SK-N-SH treated with all-trans-retinoic acid at 6 μM for 48 hours (cell line): Measurements from ENCODE around the gene CLP1.
A peak's percentile ranks its signal among the peaks of the same experiment; 100 is the strongest.

Experiments used
- ATAC-seq: fragments of 200-7000 bp; cut with Tn5 transposase; 3 replicates; pipeline ENCODE4 v1.9.1; 2020; ENCODE audit warnings: mild to moderate bottlenecking, moderate library complexity
- ARNTL ChIP-seq: fragments of 450-650 bp; formaldehyde crosslinking; IDR thresholded peaks from 2 replicates; pipeline ENCODE4 v1.5.0; 2020; ENCODE audit warnings: low read depth, mild to moderate bottlenecking, moderate library complexity, borderline replicate concordance
- BACH2 ChIP-seq: fragments of 250-450 bp; sonication (Bioruptor Pico); IDR thresholded peaks from 2 replicates; pipeline ENCODE4 v1.9.0; 2021; ENCODE audit warnings: mild to moderate bottlenecking, borderline replicate concordance
- CREB5 ChIP-seq: fragments of 250-450 bp; sonication (Bioruptor Pico); IDR thresholded peaks from 2 replicates; pipeline ENCODE4 v1.5.1; 2020; ENCODE audit warnings: low read depth, mild to moderate bottlenecking, moderate library complexity
- ESRRG ChIP-seq: fragments of 250-450 bp; sonication (Bioruptor Pico); IDR thresholded peaks from 2 replicates; pipeline ENCODE4 v1.6.1; 2021; ENCODE audit warnings: mild to moderate bottlenecking
- GLIS3 ChIP-seq: fragments of 250-450 bp; sonication (Bioruptor Pico); IDR thresholded peaks from 2 replicates; pipeline ENCODE4 v1.5.0; 2020; ENCODE audit warnings: mild to moderate bottlenecking, moderate library complexity
- ISL1 ChIP-seq: fragments of 250-450 bp; sonication (Bioruptor Pico); IDR thresholded peaks from 2 replicates; pipeline ENCODE4 v2.1.2; 2022; ENCODE audit warnings: mild to moderate bottlenecking, moderate library complexity
- OSR1 ChIP-seq: fragments of 250-450 bp; sonication (Bioruptor Pico); IDR thresholded peaks from 2 replicates; pipeline ENCODE4 v1.8.0; 2022; ENCODE audit warnings: moderate library complexity, mild to moderate bottlenecking, inconsistent platforms
- PATZ1 ChIP-seq: fragments of 250-450 bp; sonication (Bioruptor Pico); IDR thresholded peaks from 2 replicates; pipeline ENCODE4 v1.8.0; 2020; ENCODE audit warnings: mild to moderate bottlenecking, moderate library complexity, borderline replicate concordance
- PPARA ChIP-seq: fragments of 250-450 bp; sonication (Bioruptor Pico); IDR thresholded peaks from 2 replicates; pipeline ENCODE4 v1.5.0; 2020; ENCODE audit warnings: mild to moderate bottlenecking, borderline replicate concordance
- SNAI2 ChIP-seq: fragments of 250-450 bp; sonication (Bioruptor Pico); IDR thresholded peaks from 2 replicates; pipeline ENCODE4 v1.5.0; 2020; ENCODE audit warnings: mild to moderate bottlenecking, moderate library complexity
- TCF4 ChIP-seq: fragments of 250-450 bp; sonication (Bioruptor Pico); IDR thresholded peaks from 2 replicates; pipeline ENCODE4 v1.8.0; 2021; ENCODE audit warnings: mild to moderate bottlenecking, moderate library complexity, borderline replicate concordance
- TSHZ2 ChIP-seq: fragments of 250-450 bp; sonication (Bioruptor Pico); IDR thresholded peaks from 2 replicates; pipeline ENCODE4 v1.5.0; 2020; ENCODE audit warnings: mild to moderate bottlenecking, moderate library complexity
- ZC3H10 ChIP-seq: fragments of 250-450 bp; sonication (Bioruptor Pico); IDR thresholded peaks from 2 replicates; pipeline ENCODE4 v1.5.1; 2021; ENCODE audit warnings: mild to moderate bottlenecking, moderate library complexity
- ZFP3 ChIP-seq: fragments of 250-450 bp; sonication (Bioruptor Pico); IDR thresholded peaks from 2 replicates; pipeline ENCODE4 v1.5.0; 2020; ENCODE audit warnings: mild to moderate bottlenecking, moderate library complexity
- ZFP30 ChIP-seq: fragments of 450-650 bp; formaldehyde crosslinking; IDR thresholded peaks from 2 replicates; pipeline ENCODE4 v1.5.0; 2022; ENCODE audit warnings: mild to moderate bottlenecking, moderate library complexity
- ZNF8 ChIP-seq: fragments of 450-650 bp; formaldehyde crosslinking; IDR thresholded peaks from 2 replicates; pipeline ENCODE4 v1.5.0; 2020; ENCODE audit warnings: mild to moderate bottlenecking, moderate library complexity
- TF ChIP-seq, protein P1 (sequence below): fragments of 250-450 bp; sonication (Bioruptor Pico); IDR thresholded peaks from 2 replicates; pipeline ENCODE4 v1.8.0; 2021; ENCODE audit warnings: low read depth, mild to moderate bottlenecking, moderate library complexity, borderline replicate concordance

The CLP1 gene

DNA sequence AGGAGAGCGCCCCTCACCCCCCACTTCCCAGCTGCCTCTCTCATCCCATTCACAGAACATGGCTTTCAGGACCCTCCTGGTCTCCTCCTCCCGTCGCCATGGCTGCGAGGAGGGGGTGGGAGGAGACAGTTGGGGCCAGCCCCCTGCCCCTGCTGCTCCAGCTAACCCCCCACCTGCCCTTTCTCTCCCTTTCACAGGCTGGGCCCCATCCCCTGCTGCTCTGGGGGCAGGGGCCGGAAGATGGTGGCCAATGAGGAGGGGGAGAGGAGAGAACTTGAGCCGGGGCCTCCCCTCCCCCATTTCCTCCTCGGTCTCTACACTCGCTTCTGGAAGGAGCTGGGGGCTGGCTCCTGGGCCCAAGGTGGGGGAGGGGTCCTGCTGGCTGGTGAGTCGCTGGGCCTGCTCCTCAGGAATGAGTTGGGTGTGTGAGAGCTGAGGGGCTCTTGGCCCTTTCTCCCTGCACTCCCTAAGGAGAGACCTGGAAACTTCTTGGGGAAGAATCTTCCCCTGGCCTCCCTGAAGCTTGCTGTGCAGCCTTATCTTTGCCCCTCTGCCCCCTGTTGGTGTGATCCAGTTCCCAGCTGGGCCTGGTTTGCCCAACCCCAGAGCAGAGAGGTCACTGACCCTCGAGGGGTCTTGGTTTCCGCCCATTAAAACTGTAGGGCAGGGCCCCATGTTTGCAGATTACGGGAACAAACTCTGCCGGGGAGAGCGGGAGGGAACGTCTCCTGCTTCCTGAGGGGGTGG, 18.1 kb upstream of the CLP1 start (continued):
- TF ChIP-seq, protein P1, sequence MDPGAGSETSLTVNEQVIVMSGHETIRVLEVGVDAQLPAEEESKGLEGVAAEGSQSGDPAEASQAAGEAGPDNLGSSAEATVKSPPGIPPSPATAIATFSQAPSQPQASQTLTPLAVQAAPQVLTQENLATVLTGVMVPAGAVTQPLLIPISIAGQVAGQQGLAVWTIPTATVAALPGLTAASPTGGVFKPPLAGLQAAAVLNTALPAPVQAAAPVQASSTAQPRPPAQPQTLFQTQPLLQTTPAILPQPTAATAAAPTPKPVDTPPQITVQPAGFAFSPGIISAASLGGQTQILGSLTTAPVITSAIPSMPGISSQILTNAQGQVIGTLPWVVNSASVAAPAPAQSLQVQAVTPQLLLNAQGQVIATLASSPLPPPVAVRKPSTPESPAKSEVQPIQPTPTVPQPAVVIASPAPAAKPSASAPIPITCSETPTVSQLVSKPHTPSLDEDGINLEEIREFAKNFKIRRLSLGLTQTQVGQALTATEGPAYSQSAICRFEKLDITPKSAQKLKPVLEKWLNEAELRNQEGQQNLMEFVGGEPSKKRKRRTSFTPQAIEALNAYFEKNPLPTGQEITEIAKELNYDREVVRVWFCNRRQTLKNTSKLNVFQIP: no peak
- no peak for TF ChIP-seq GLIS3 (CRISPR knock-in tag)
- TF ChIP-seq TSHZ2 (CRISPR knock-in tag): no peak

DNA sequence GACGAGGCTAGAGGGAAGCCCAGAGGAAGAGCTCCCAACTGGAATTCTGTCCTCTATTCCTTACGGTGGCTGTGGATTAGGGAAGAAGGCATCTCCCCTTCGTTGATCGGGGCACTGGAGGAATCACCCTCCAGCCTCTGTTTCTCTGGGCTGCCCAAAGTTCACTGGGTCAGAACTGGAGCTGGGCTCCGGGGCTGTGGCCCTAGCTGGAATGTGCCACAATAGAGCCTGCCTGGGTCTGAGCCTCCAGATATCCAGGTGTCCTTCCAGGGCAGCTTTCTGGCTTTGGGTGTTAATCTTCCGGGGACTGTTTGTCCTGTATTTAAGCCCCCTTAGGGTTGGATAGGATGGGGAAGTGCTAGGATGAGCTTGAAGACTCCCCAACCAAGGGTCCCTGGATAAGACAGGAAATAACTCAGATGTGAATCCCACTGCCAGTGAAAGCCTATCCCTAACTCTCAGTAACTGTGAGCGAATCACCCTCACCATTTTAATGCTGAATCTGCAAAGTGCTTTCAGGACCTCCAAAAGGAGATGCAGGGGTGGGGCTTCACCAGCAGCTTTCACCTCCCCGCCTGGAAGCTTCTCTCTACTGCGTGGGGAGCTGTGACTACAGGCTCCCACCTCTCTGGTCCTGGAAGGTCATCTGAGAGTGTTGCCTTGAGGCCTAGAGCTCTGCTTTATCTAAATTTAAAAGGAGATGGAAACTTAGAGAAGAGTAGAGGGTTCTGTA, 17.3 kb upstream of the CLP1 start:
- TF ChIP-seq ZNF8 (CRISPR knock-in tag) (no peak), OSR1 (no peak), TSHZ2 (CRISPR knock-in tag) (no peak), ZFP30 (CRISPR knock-in tag) (no peak), TCF4 (no peak), SNAI2 (CRISPR knock-in tag) (no peak), CREB5 (no peak), BACH2 (CRISPR knock-in tag) (no peak), ARNTL (CRISPR knock-in tag) (no peak), GLIS3 (CRISPR knock-in tag) (no peak), ESRRG (CRISPR knock-in tag) (no peak), PPARA (CRISPR knock-in tag) (no peak), ISL1 (CRISPR knock-in tag) (no peak), ZC3H10 (CRISPR knock-in tag) (no peak)
- ATAC-seq: no peak

DNA sequence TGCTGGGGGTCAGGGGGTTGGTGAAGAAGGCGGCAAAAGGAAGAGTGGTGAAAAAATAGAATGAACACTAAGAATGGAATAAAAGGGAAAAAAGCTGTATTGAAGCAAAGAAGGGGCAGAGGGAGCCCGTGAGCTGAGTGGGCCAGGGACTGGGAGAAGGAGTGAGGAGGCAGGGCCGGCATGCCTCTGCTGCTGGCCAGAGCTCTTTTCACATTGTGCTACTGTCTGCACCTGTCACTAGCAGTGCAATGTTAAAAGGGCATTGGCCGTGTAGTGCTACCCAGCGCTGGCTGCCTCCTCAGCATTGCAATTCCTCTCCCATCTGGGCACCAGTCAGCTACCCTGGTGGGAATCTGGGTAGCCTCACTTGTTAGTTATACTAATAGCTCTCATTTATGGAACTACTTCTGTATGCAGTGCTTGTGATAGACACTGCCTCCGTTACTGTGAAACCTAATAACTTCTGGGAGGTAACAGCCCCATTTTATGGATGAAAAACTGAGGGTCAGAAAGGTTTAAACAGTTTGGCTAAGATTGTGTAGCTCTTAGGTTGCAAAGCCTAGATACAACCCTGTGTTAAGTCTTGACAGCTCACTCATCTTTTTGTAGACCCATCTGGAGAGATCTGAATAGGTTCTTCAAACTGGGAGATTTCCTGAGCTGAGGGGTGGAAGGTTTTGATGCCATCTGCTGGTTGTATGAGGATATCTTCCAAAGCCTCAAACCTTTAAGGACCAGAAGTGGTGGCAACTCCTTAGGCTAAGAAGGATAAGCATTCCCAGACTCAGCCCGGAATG, 16.4 kb upstream of the CLP1 start:
- peak; percentile 9; the same call in 1 of the 3 replicates for ATAC-seq
- no peak for TF ChIP-seq ZFP3 (CRISPR knock-in tag)
- no peak for TF ChIP-seq TSHZ2 (CRISPR knock-in tag)
- TF ChIP-seq ZFP30 (CRISPR knock-in tag): no peak
- TF ChIP-seq GLIS3 (CRISPR knock-in tag): no peak
- no peak for TF ChIP-seq OSR1
- TF ChIP-seq PATZ1 (CRISPR knock-in tag): no peak
